SK-N-SH (cell line): Measurements from ENCODE around the gene DUX4. TPM values are rescaled to one million over a fixed set of nuclear protein-coding genes. Genes with fewer than 3 reads are reported as not detected.
"Not testable (repeated sequence)": the region's sequence is repeated elsewhere in the genome, so short reads cannot be mapped to it uniquely, and the experiment has no call there.

Source experiments
- CTCF ChIA-PET: fragments of 300-600, 350-600 bp; formaldehyde crosslinking; extraction: SDS; loops from one replicate; lab custom pipeline; 2021; lab: Yijun Ruan, JAX
- POLR2A ChIA-PET: fragments of 350-600 bp; sonication (Branson Sonifier 250); formaldehyde crosslinking; extraction: SDS; loops from one replicate; lab custom pipeline; 2020; ENCODE audit warnings: antibody characterized with exemption, inconsistent platforms; lab: Yijun Ruan, JAX
- DNase-seq: peaks from one replicate; pipeline ENCODE4 v3.0.0; 2012
- H2AFZ ChIP-seq: fragments of 200-600 bp; sonication (generic); 2 replicates; pipeline ENCODE4 v1.8.1; 2016; ENCODE audit warnings: antibody characterized with exemption, mild to moderate bottlenecking, low read depth
- H3F3A ChIP-seq: fragments of 200-600 bp; sonication (generic); replicated peaks from 2 replicates; pipeline ENCODE3; 2016; ENCODE audit warnings: antibody characterized with exemption, mild to moderate bottlenecking; ENCODE audit not compliant: insufficient read depth
- H3K27ac ChIP-seq, 2 experiments: fragments of 200-500 bp in 1 of 2; fragments of 200-600 bp in 1 of 2; sonication (Bioruptor generic) in 1 of 2; sonication (generic), shearing (Covaris generic) in 1 of 2; 2 replicates each; pipeline versions ENCODE4 v1.5.1 to v1.6.1; 2014 to 2016; ENCODE audit warnings: low read depth in 2 of 2, inconsistent platforms in 1 of 2, low read length in 1 of 2, mild to moderate bottlenecking in 1 of 2, mixed read lengths in 1 of 2
- H3K27me3 ChIP-seq: fragments of 200-600 bp; sonication (generic), shearing (Covaris generic); 2 replicates; pipeline ENCODE4 v1.6.1; 2016; ENCODE audit warnings: mixed run types; ENCODE audit not compliant: insufficient read depth
- H3K36me3 ChIP-seq, 2 experiments: fragments of 200-500 bp in 1 of 2; fragments of 200-600 bp in 1 of 2; sonication (Bioruptor generic) in 1 of 2; sonication (generic) in 1 of 2; replicated peaks in 1 of 2; 2 replicates each; pipeline versions ENCODE3 to v1.5.1; 2014 to 2016; ENCODE audit warnings: low read length in 1 of 2, mild to moderate bottlenecking in 1 of 2; ENCODE audit not compliant: insufficient read depth in 2 of 2, control insufficient read depth in 1 of 2
- H3K4me1 ChIP-seq, 2 experiments: fragments of 200-500 bp in 1 of 2; fragments of 200-600 bp in 1 of 2; sonication (Bioruptor generic) in 1 of 2; sonication (generic), shearing (Covaris generic) in 1 of 2; 2 replicates each; pipeline versions ENCODE4 v1.5.1 to v1.6.1; 2014 to 2016; ENCODE audit warnings: low read depth in 1 of 2, low read length in 1 of 2, mixed run types in 1 of 2; ENCODE audit not compliant: insufficient read depth in 2 of 2, control insufficient read depth in 1 of 2
- H3K4me2 ChIP-seq: fragments of 200-600 bp; sonication (generic), shearing (Covaris generic); 2 replicates; pipeline ENCODE4 v1.6.1; 2017; ENCODE audit warnings: mixed run types
- H3K4me3 ChIP-seq, 2 experiments: fragments of 200-500 bp in 1 of 2; fragments of 200-600 bp in 1 of 2; sonication (Bioruptor generic) in 1 of 2; sonication (generic), shearing (Covaris generic) in 1 of 2; 2 replicates each; pipeline versions ENCODE4 v1.5.1 to v1.8.1; 2014 to 2016; ENCODE audit warnings: low read depth in 2 of 2, inconsistent platforms in 1 of 2, low read length in 1 of 2, mild to moderate bottlenecking in 1 of 2, mixed read lengths in 1 of 2, moderate library complexity in 1 of 2
- H3K79me2 ChIP-seq: fragments of 200-600 bp; sonication (generic); 2 replicates; pipeline ENCODE4 v1.8.1; 2017; ENCODE audit warnings: mild to moderate bottlenecking; ENCODE audit not compliant: insufficient read depth
- H3K9ac ChIP-seq: fragments of 200-600 bp; sonication (generic); 2 replicates; pipeline ENCODE4 v1.6.1; 2017; ENCODE audit warnings: mixed run types
- H3K9me2 ChIP-seq: fragments of 200-600 bp; sonication (generic); 2 replicates; pipeline ENCODE4 v1.6.1; 2017; ENCODE audit warnings: mixed run types
- H3K9me3 ChIP-seq: fragments of 200-600 bp; sonication (generic); 2 replicates; pipeline ENCODE4 v1.6.1; 2017; ENCODE audit warnings: mixed run types, mild to moderate bottlenecking, moderate library complexity
- H4K20me1 ChIP-seq: fragments of 200-600 bp; sonication (generic); 2 replicates; pipeline ENCODE4 v1.6.1; 2017; ENCODE audit warnings: mild to moderate bottlenecking, mixed run types; ENCODE audit not compliant: insufficient read depth
- WGBS: methylation state at CpG from one replicate; pipeline ENCODE4 v1.1.6; 2017; ENCODE audit warnings: low lambda C conversion rate; 5-methylcytosine and 5-hydroxymethylcytosine counted together
- polyA plus RNA-seq, 3 experiments: library from polyadenylated mRNA; depleted of rRNA; stranded (reverse); fragments of >200 nt; gene quantifications; 2 replicates each; pipeline ENCODE4 v1.2.3, GENCODE V29; 2012

DUX4 gene
- not detected in 2 replicates for polyA plus RNA-seq (2012; rRNA removed)
- not detected in 2 replicates for polyA plus RNA-seq (2012; cell fraction: cytosol; rRNA removed)
- not detected in 2 replicates for polyA plus RNA-seq (2012; cell fraction: nucleus; rRNA removed)

DNA sequence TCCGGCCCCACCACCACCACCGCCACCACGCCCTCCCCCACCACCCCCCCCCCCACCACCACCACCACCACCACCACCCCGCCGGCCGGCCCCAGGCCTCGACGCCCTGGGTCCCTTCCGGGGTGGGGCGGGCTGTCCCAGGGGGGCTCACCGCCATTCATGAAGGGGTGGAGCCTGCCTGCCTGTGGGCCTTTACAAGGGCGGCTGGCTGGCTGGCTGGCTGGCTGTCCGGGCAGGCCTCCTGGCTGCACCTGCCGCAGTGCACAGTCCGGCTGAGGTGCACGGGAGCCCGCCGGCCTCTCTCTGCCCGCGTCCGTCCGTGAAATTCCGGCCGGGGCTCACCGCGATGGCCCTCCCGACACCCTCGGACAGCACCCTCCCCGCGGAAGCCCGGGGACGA lies at the start of gene DUX4:
Gene DUX4 (plus strand): TSS at position 347 of the 400 bp plus-strand sequence. CDS start 0 bp downstream, at position 347.
- DNase-seq, H3K36me3 ChIP-seq, H3K27ac ChIP-seq, H3K4me1 ChIP-seq, H3K4me2 ChIP-seq, H3K4me3 ChIP-seq, H3K27me3 ChIP-seq, H3K79me2 ChIP-seq, H2AFZ ChIP-seq, H3K9me2 ChIP-seq, H4K20me1 ChIP-seq, CTCF ChIA-PET, H3F3A ChIP-seq, H3K9me3 ChIP-seq, POLR2A ChIA-PET, H3K9ac ChIP-seq: not testable (repeated sequence)
- WGBS = 80% methylated on average over 1 of the region's 32 CpGs

GRCh38 chr4:190175436-190175835 lies 1.9 kb downstream of the DUX4 start:
- H3K27ac ChIP-seq, H4K20me1 ChIP-seq, H3K4me1 ChIP-seq, H3K9me2 ChIP-seq, H3K9me3 ChIP-seq, CTCF ChIA-PET, H3K27me3 ChIP-seq, H3K79me2 ChIP-seq, H3F3A ChIP-seq, H3K4me2 ChIP-seq, DNase-seq, H2AFZ ChIP-seq, H3K4me3 ChIP-seq, H3K36me3 ChIP-seq, H3K9ac ChIP-seq, POLR2A ChIA-PET: not testable (repeated sequence)
- WGBS = 40% methylated on average over 3 of the region's 33 CpGs

DNA sequence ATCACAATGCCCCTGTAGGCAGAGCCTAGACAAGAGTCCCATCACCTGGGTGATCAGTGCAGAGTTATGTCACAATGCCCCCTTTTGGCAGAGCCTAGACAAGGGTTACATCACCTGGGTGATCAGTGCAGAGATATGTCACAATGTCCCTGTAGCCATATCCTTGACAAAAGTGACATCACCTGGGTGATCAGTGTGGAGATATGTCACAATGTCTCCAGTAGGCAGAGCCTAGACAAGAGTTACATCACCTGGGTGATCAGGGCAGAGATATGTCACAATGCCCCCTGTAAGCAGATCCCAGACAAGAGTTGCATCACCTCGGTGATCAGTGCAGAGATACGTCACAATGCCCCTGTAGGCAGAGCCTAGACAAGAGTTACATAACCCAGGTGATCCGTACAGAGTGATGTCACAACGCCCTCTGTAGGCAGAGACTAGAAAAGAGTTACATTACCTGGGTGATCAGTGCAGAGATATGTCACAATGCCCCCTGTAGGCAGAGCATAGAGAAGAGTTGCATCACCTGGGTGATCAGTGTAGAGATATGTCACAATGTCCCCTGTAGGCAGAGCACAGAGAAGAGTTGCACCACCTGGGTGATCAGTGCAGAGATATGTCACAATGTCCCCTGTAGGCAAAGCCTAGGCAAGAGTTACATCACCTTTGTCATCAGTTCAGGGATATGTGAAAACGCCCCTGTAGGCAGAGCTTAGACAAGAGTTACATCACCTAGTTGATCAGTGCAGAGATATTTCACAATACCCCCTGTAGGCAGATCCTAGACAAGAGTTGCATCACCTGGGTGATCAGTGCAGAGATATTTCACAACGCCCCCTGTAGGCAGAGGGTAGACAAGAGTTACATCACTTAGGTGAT lies 4.4 kb downstream of the DUX4 start:
- H2AFZ ChIP-seq, H4K20me1 ChIP-seq, H3K4me3 ChIP-seq, H3K27me3 ChIP-seq, H3F3A ChIP-seq, H3K9ac ChIP-seq, H3K4me1 ChIP-seq, DNase-seq, H3K27ac ChIP-seq, H3K9me3 ChIP-seq, H3K79me2 ChIP-seq, CTCF ChIA-PET, H3K9me2 ChIP-seq, H3K36me3 ChIP-seq, POLR2A ChIA-PET, H3K4me2 ChIP-seq: not testable (repeated sequence)
- 1% methylated on average over 5 of the region's 6 CpGs for WGBS

DNA sequence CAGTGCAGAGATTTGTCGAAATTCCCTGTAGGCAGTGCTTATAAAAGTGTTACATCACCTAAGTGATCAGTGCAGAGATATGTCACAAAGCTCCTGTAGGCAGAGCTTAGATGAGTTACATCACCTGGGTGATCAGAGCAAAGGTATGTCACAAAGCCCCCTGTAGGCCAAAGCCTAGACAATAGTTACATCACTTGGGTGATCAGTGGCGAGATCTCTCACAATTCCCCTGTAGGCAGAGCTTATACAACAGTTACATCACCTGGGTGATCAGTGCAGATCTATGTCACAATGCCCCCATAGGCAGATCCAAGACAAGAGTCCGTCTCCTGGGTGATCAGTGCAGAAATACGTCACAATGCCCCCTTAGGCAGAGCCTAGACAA lies 5.0 kb downstream of the DUX4 start:
- POLR2A ChIA-PET = not testable (repeated sequence)

DNA sequence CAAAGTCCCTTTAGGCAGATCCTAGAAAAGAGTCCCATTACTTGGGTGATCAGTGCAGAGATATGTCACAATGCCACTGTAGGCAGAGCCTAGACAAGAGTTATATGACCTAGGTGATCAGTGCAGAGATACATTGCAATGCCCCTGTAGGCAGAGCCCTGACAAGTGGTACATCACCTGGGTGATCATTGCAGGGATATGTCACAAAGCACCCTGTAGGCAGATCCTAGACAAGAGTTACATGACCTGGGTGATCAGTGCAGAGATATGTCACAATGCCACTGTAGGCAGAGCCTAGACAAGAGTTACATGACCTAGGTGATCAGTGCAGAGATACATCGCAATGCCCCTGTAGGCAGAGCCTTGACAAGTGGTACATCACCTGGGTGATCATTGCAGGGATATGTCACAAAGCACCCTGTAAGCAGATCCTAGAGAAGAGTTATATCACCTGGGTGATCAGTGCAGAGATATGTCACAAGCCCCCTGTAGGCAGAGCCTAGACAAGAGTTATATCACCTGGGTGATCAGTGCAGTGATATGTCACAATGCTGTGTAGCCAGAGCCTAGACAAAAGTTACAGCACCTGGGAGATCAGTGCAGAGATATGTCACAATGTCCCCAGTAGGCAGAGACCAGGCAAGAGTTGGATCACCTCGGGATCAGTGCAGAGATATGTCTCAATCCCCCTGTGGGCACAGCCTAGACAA lies 5.6 kb downstream of the DUX4 start:
- H3K27me3 ChIP-seq = not testable (repeated sequence)

More for the DNA sequence above, 5.0 kb downstream of the DUX4 start:
- H3K4me3 ChIP-seq, H3K9me3 ChIP-seq, H3K4me1 ChIP-seq, H2AFZ ChIP-seq, H3K36me3 ChIP-seq, H3K9me2 ChIP-seq, H3F3A ChIP-seq, H3K4me2 ChIP-seq, CTCF ChIA-PET, H3K27ac ChIP-seq, H3K27me3 ChIP-seq, H4K20me1 ChIP-seq, H3K79me2 ChIP-seq, DNase-seq, H3K9ac ChIP-seq: not testable (repeated sequence)
- WGBS = 1% methylated on average over 4 of the region's 4 CpGs

DNA sequence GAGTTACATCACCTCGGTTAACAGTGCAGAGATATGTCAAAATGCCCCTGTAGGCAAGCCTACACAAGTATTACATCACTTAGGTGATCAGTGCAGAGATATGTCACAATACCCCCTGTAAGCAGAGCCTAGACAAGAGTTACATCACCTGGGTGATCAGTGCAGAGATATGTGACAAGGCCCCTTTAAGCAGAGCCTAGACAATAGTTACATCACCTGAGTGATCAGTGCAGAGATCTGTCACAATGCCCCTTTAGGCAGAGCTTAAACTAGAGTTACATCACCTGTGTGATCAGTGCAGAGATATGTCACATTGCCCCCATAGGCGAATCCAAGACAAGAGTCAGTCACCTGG lies 6.1 kb downstream of the DUX4 start:
- WGBS = 0% methylated on average over 2 of the region's 2 CpGs
- H2AFZ ChIP-seq, POLR2A ChIA-PET, H3F3A ChIP-seq, DNase-seq, H3K79me2 ChIP-seq, H3K9me2 ChIP-seq, H4K20me1 ChIP-seq, H3K27ac ChIP-seq, H3K4me3 ChIP-seq, H3K36me3 ChIP-seq, H3K27me3 ChIP-seq, H3K4me2 ChIP-seq, CTCF ChIA-PET, H3K9ac ChIP-seq, H3K9me3 ChIP-seq, H3K4me1 ChIP-seq: not testable (repeated sequence)

More for the DNA sequence above, 5.6 kb downstream of the DUX4 start:
- H4K20me1 ChIP-seq, H3K4me2 ChIP-seq, CTCF ChIA-PET, H3K9ac ChIP-seq, H3K36me3 ChIP-seq, H3K4me3 ChIP-seq, POLR2A ChIA-PET, H3K4me1 ChIP-seq, H3F3A ChIP-seq, H2AFZ ChIP-seq, H3K27ac ChIP-seq, H3K9me3 ChIP-seq, DNase-seq, H3K79me2 ChIP-seq, H3K9me2 ChIP-seq: not testable (repeated sequence)
- WGBS = 0% methylated on average over 1 of the region's 2 CpGs
